SK-N-SH (cell line): Measurements from ENCODE around the gene ADD1. TPM values are rescaled to one million over a fixed set of nuclear protein-coding genes. Genes with fewer than 3 reads are reported as not detected.

ENCODE experiments used
- CTCF ChIA-PET: fragments of 300-600, 350-600 bp; formaldehyde crosslinking; extraction: SDS; loops from one replicate; lab custom pipeline; 2021; lab: Yijun Ruan, JAX
- POLR2A ChIA-PET: fragments of 350-600 bp; sonication (Branson Sonifier 250); formaldehyde crosslinking; extraction: SDS; loops from one replicate; lab custom pipeline; 2020; ENCODE audit warnings: antibody characterized with exemption, inconsistent platforms; lab: Yijun Ruan, JAX
- DNase-seq: peaks from one replicate; pipeline ENCODE4 v3.0.0; 2012
- H2AFZ ChIP-seq: fragments of 200-600 bp; sonication (generic); 2 replicates; pipeline ENCODE4 v1.8.1; 2016; ENCODE audit warnings: antibody characterized with exemption, mild to moderate bottlenecking, low read depth
- H3F3A ChIP-seq: fragments of 200-600 bp; sonication (generic); replicated peaks from 2 replicates; pipeline ENCODE3; 2016; ENCODE audit warnings: antibody characterized with exemption, mild to moderate bottlenecking; ENCODE audit not compliant: insufficient read depth
- H3K27ac ChIP-seq, 2 experiments: fragments of 200-500 bp in 1 of 2; fragments of 200-600 bp in 1 of 2; sonication (Bioruptor generic) in 1 of 2; sonication (generic), shearing (Covaris generic) in 1 of 2; 2 replicates each; pipeline versions ENCODE4 v1.5.1 to v1.6.1; 2014 to 2016; ENCODE audit warnings: low read depth in 2 of 2, inconsistent platforms in 1 of 2, low read length in 1 of 2, mild to moderate bottlenecking in 1 of 2, mixed read lengths in 1 of 2
- H3K27me3 ChIP-seq: fragments of 200-600 bp; sonication (generic), shearing (Covaris generic); 2 replicates; pipeline ENCODE4 v1.6.1; 2016; ENCODE audit warnings: mixed run types; ENCODE audit not compliant: insufficient read depth
- H3K36me3 ChIP-seq, 2 experiments: fragments of 200-500 bp in 1 of 2; fragments of 200-600 bp in 1 of 2; sonication (Bioruptor generic) in 1 of 2; sonication (generic) in 1 of 2; replicated peaks in 1 of 2; 2 replicates each; pipeline versions ENCODE3 to v1.5.1; 2014 to 2016; ENCODE audit warnings: low read length in 1 of 2, mild to moderate bottlenecking in 1 of 2; ENCODE audit not compliant: insufficient read depth in 2 of 2, control insufficient read depth in 1 of 2
- H3K4me1 ChIP-seq, 2 experiments: fragments of 200-500 bp in 1 of 2; fragments of 200-600 bp in 1 of 2; sonication (Bioruptor generic) in 1 of 2; sonication (generic), shearing (Covaris generic) in 1 of 2; 2 replicates each; pipeline versions ENCODE4 v1.5.1 to v1.6.1; 2014 to 2016; ENCODE audit warnings: low read depth in 1 of 2, low read length in 1 of 2, mixed run types in 1 of 2; ENCODE audit not compliant: insufficient read depth in 2 of 2, control insufficient read depth in 1 of 2
- H3K4me2 ChIP-seq: fragments of 200-600 bp; sonication (generic), shearing (Covaris generic); 2 replicates; pipeline ENCODE4 v1.6.1; 2017; ENCODE audit warnings: mixed run types
- H3K4me3 ChIP-seq, 2 experiments: fragments of 200-500 bp in 1 of 2; fragments of 200-600 bp in 1 of 2; sonication (Bioruptor generic) in 1 of 2; sonication (generic), shearing (Covaris generic) in 1 of 2; 2 replicates each; pipeline versions ENCODE4 v1.5.1 to v1.8.1; 2014 to 2016; ENCODE audit warnings: low read depth in 2 of 2, inconsistent platforms in 1 of 2, low read length in 1 of 2, mild to moderate bottlenecking in 1 of 2, mixed read lengths in 1 of 2, moderate library complexity in 1 of 2
- H3K79me2 ChIP-seq: fragments of 200-600 bp; sonication (generic); 2 replicates; pipeline ENCODE4 v1.8.1; 2017; ENCODE audit warnings: mild to moderate bottlenecking; ENCODE audit not compliant: insufficient read depth
- H3K9ac ChIP-seq: fragments of 200-600 bp; sonication (generic); 2 replicates; pipeline ENCODE4 v1.6.1; 2017; ENCODE audit warnings: mixed run types
- H3K9me2 ChIP-seq: fragments of 200-600 bp; sonication (generic); 2 replicates; pipeline ENCODE4 v1.6.1; 2017; ENCODE audit warnings: mixed run types
- H3K9me3 ChIP-seq: fragments of 200-600 bp; sonication (generic); 2 replicates; pipeline ENCODE4 v1.6.1; 2017; ENCODE audit warnings: mixed run types, mild to moderate bottlenecking, moderate library complexity
- H4K20me1 ChIP-seq: fragments of 200-600 bp; sonication (generic); 2 replicates; pipeline ENCODE4 v1.6.1; 2017; ENCODE audit warnings: mild to moderate bottlenecking, mixed run types; ENCODE audit not compliant: insufficient read depth
- ELF1 ChIP-seq: IDR thresholded peaks from 2 replicates; pipeline ENCODE4 v1.4.0; 2012
- JUND ChIP-seq: IDR thresholded peaks from 2 replicates; pipeline ENCODE4 v1.4.0; 2012
- MEF2A ChIP-seq: IDR thresholded peaks from 2 replicates; pipeline ENCODE4 v1.4.0; 2012; ENCODE audit warnings: low read depth, borderline replicate concordance
- NFIC ChIP-seq: IDR thresholded peaks from 2 replicates; pipeline ENCODE4 v1.4.0; 2012; ENCODE audit warnings: borderline replicate concordance
- PBX3 ChIP-seq: IDR thresholded peaks from 2 replicates; pipeline ENCODE4; 2012
- RAD21 ChIP-seq: IDR thresholded peaks from 2 replicates; pipeline ENCODE4 v1.6.1; 2012; ENCODE audit warnings: mild to moderate bottlenecking, low read length
- SIN3A ChIP-seq: IDR thresholded peaks from 2 replicates; pipeline ENCODE4 v1.6.1; 2012; ENCODE audit warnings: low read depth, mild to moderate bottlenecking, low read length, moderate library complexity, borderline replicate concordance
- SMC3 ChIP-seq: IDR thresholded peaks from 2 replicates; pipeline ENCODE4 v1.6.1; 2012; ENCODE audit warnings: low read depth, low read length, improper control_type of control experiment
- whole genome bisulfite sequencing: methylation state at CpG from one replicate; pipeline ENCODE4 v1.1.6; 2017; ENCODE audit warnings: low lambda C conversion rate; 5-methylcytosine and 5-hydroxymethylcytosine counted together
- polyA plus RNA-seq, 3 experiments: library from polyadenylated mRNA; depleted of rRNA; stranded (reverse); fragments of >200 nt; gene quantifications; 2 replicates each; pipeline ENCODE4 v1.2.3, GENCODE V29; 2012

The ADD1 gene
- polyA plus RNA-seq, 1 of the 3 experiments (the other 2 are of a cell fraction): 155 TPM

GRCh38 chr4:2849267-2850152 is 5.9 kb downstream of the ADD1 start:
- H3K4me2 ChIP-seq: no peak overlapping the region
- WGBS: 83% methylated on average over 9 of the region's 9 CpGs
- TF ChIP-seq ELF1 (no peak), PBX3 (no peak), SMC3 (peak; percentile 37; the same call in 1 of the 2 replicates), MEF2A (no peak), RAD21 (peak; percentile 62)
- ChIA-PET POLR2A (interaction anchor here (0.8 kb wide), 1 partner anchor 86 kb away, joined by 3 read pairs; no protein-coding TSS in a partner anchor), CTCF (interaction anchor here (1.0 to 1.3 kb wide), 3 partner anchors 10 to 32 kb away, joined by 3 read pairs; no protein-coding TSS in a partner anchor)
- H3K9me2 ChIP-seq: no peaks in the 10 kb centered on the region
- H3K79me2 ChIP-seq: peaks cover 100% of the 10 kb centered on the region
- H3K27ac ChIP-seq: no peak overlapping the region
- no peak overlapping the region for H3K9ac ChIP-seq
- peaks cover 95% of the 10 kb centered on the region for H4K20me1 ChIP-seq
- no peaks in the 10 kb centered on the region for H3K27me3 ChIP-seq
- H3K9me3 ChIP-seq: no peaks in the 10 kb centered on the region
- no peak for DNase-seq
- H2AFZ ChIP-seq: no peak overlapping the region
- peaks cover 20% of the 10 kb centered on the region for H3F3A ChIP-seq
- peaks cover 2 to 12% of the 10 kb centered on the region in 2 experiments for H3K36me3 ChIP-seq
- H3K4me1 ChIP-seq: peaks cover 0 to 10% of the 10 kb centered on the region in 2 experiments; a peak in 3 of 4 replicates
- H3K4me3 ChIP-seq: no peak overlapping the region

- Histone ChIP-seq H3K4me2 (no peak overlapping the region; the same call in 1 of the 2 replicates), H3K9ac (no peak overlapping the region), H3K4me1 (peaks cover 0 to 3% of the 10 kb centered on the region in 2 experiments; a peak in 3 of 4 replicates), H4K20me1 (peaks cover 92% of the 10 kb centered on the region), H3K9me3 (no peaks in the 10 kb centered on the region), H2AFZ (no peak overlapping the region), H3K27ac (no peak overlapping the region), H3F3A (peaks cover 22% of the 10 kb centered on the region), H3K36me3 (peaks cover 7 to 28% of the 10 kb centered on the region in 2 experiments), H3K27me3 (no peaks in the 10 kb centered on the region), H3K79me2 (peaks cover 100% of the 10 kb centered on the region), H3K4me3 (no peak overlapping the region), H3K9me2 (no peaks in the 10 kb centered on the region)
- POLR2A ChIA-PET: no interaction called here
- CTCF ChIA-PET: no interaction called here
- TF ChIP-seq ELF1 (no peak), PBX3 (0 out of 2 replicates have a peak, but pooled peaks have one; percentile 16), RAD21 (no peak), NFIC (no peak), JUND (no peak), SIN3A (no peak)
- 85% methylated on average over 2 of the region's 2 CpGs for WGBS
- no peak for DNase-seq
Measured at GRCh38 chr4:2850966-2851798, 7.5 kb downstream of the ADD1 start.
